Glomerular endothelial cell (primary cell): ENCODE results near the gene C1orf115. TPM values are rescaled to one million over a fixed set of nuclear protein-coding genes. Genes with fewer than 3 reads are reported as not detected.

Experiments used
- total RNA-seq: library from RNA; depleted of rRNA; stranded (reverse); fragments of >200 nt; gene quantifications from 2 replicates; pipeline ENCODE4 v1.2.3, GENCODE V29; 2015

Gene C1orf115
- total RNA-seq, 1 donor from 2014 or later = 21.8 TPM

Other genes with a start within 250 kb of the C1orf115 start
- gene MARK1, start 162.2 kb upstream of the C1orf115 start, total RNA-seq = 2.6 and 3.1 TPM in 2 replicates
- gene MTARC2, start 58.0 kb downstream of the C1orf115 start, total RNA-seq = 3.0 and 12.5 TPM in 2 replicates
- gene MTARC1, start 96.5 kb downstream of the C1orf115 start, total RNA-seq = 0.93 and 2.1 TPM in 2 replicates
- 27.3 and 30.4 TPM in 2 replicates for gene HLX, start 189.1 kb downstream of the C1orf115 start, total RNA-seq